HEK293 (cell line): ENCODE measurements around the gene LNP1.
A peak's percentile ranks its signal among the peaks of the same experiment; 100 is the strongest.

Source experiments
- BCL11B ChIP-seq: fragments of 450-650 bp; formaldehyde crosslinking; IDR thresholded peaks from 2 replicates; pipeline ENCODE4 v1.5.1; 2016; ENCODE audit warnings: low read depth, missing biosample characterization, missing genetic modification characterization
- FEZF1 ChIP-seq: fragments of 450-650 bp; formaldehyde crosslinking; IDR thresholded peaks from 2 replicates; pipeline ENCODE4 v1.5.1; 2016; ENCODE audit warnings: missing biosample characterization, missing genetic modification characterization
- KLF1 ChIP-seq: fragments of 450-650 bp; formaldehyde crosslinking; IDR thresholded peaks from 2 replicates; pipeline ENCODE4 v1.5.1; 2016; ENCODE audit warnings: missing biosample characterization, missing genetic modification characterization
- KLF16 ChIP-seq: fragments of 450-650 bp; formaldehyde crosslinking; IDR thresholded peaks from 2 replicates; pipeline ENCODE4 v1.5.1; 2017; ENCODE audit warnings: missing biosample characterization, missing genetic modification characterization
- KLF7 ChIP-seq: fragments of 450-650 bp; formaldehyde crosslinking; IDR thresholded peaks from 2 replicates; pipeline ENCODE4 v1.5.1; 2016; ENCODE audit warnings: missing biosample characterization, missing genetic modification characterization, borderline replicate concordance
- KLF9 ChIP-seq: fragments of 450-650 bp; formaldehyde crosslinking; IDR thresholded peaks from 2 replicates; pipeline ENCODE4 v1.5.1; 2016; ENCODE audit warnings: missing biosample characterization, missing genetic modification characterization, low read depth
- SCRT2 ChIP-seq: fragments of 450-650 bp; formaldehyde crosslinking; IDR thresholded peaks from 2 replicates; pipeline ENCODE4 v1.5.1; 2016; ENCODE audit warnings: missing biosample characterization, missing genetic modification characterization
- SETDB1 ChIP-seq: IDR thresholded peaks from one replicate; pipeline ENCODE4 v1.6.1; 2017; ENCODE audit warnings: mild to moderate bottlenecking, low read length, moderate library complexity, mixed read lengths; ENCODE audit not compliant: insufficient read length
- SP3 ChIP-seq: fragments of 450-650 bp; formaldehyde crosslinking; IDR thresholded peaks from 2 replicates; pipeline ENCODE4 v1.5.1; 2016; ENCODE audit warnings: missing biosample characterization, missing genetic modification characterization
- SP7 ChIP-seq: fragments of 450-650 bp; formaldehyde crosslinking; IDR thresholded peaks from 2 replicates; pipeline ENCODE4 v1.5.1; 2016; ENCODE audit warnings: missing biosample characterization, missing genetic modification characterization
- ZBTB17 ChIP-seq: fragments of 450-650 bp; formaldehyde crosslinking; IDR thresholded peaks from 2 replicates; pipeline ENCODE4 v1.5.1; 2016; ENCODE audit warnings: missing biosample characterization, missing genetic modification characterization
- ZNF10 ChIP-seq: fragments of 450-650 bp; formaldehyde crosslinking; IDR thresholded peaks from 2 replicates; pipeline ENCODE4 v1.5.1; 2017; ENCODE audit warnings: missing biosample characterization, missing genetic modification characterization
- ZNF146 ChIP-seq: fragments of 450-650 bp; formaldehyde crosslinking; IDR thresholded peaks from 2 replicates; pipeline ENCODE4 v1.5.1; 2016; ENCODE audit warnings: missing biosample characterization, missing genetic modification characterization
- ZNF174 ChIP-seq: fragments of 450-650 bp; formaldehyde crosslinking; IDR thresholded peaks from 2 replicates; pipeline ENCODE4 v1.5.0; 2017; ENCODE audit warnings: missing biosample characterization, mild to moderate bottlenecking, missing genetic modification characterization
- ZNF19 ChIP-seq: fragments of 450-650 bp; formaldehyde crosslinking; IDR thresholded peaks from 2 replicates; pipeline ENCODE4; 2016; ENCODE audit warnings: missing biosample characterization, missing genetic modification characterization, low read depth
- ZNF266 ChIP-seq: fragments of 450-650 bp; formaldehyde crosslinking; IDR thresholded peaks from 2 replicates; pipeline ENCODE4 v1.5.1; 2016; ENCODE audit warnings: missing biosample characterization, missing genetic modification characterization, low read depth
- ZNF335 ChIP-seq: fragments of 450-650 bp; formaldehyde crosslinking; conservative IDR thresholded peaks from 2 replicates; pipeline ENCODE4 v1.5.1; 2016; ENCODE audit warnings: missing biosample characterization, missing genetic modification characterization
- ZNF341 ChIP-seq: fragments of 450-650 bp; formaldehyde crosslinking; IDR thresholded peaks from 2 replicates; pipeline ENCODE4; 2016; ENCODE audit warnings: low read depth, missing biosample characterization, missing genetic modification characterization
- ZNF366 ChIP-seq: fragments of 450-650 bp; formaldehyde crosslinking; conservative IDR thresholded peaks from 2 replicates; pipeline ENCODE4 v1.5.1; 2016; ENCODE audit warnings: missing biosample characterization, missing genetic modification characterization
- ZNF449 ChIP-seq: fragments of 450-650 bp; formaldehyde crosslinking; IDR thresholded peaks from 2 replicates; pipeline ENCODE4 v1.5.1; 2017; ENCODE audit warnings: missing biosample characterization, mild to moderate bottlenecking, missing genetic modification characterization, moderate library complexity
- ZNF501 ChIP-seq: fragments of 450-650 bp; formaldehyde crosslinking; IDR thresholded peaks from 2 replicates; pipeline ENCODE4 v1.5.1; 2016; ENCODE audit warnings: missing biosample characterization, missing genetic modification characterization
- ZNF629 ChIP-seq: fragments of 450-650 bp; formaldehyde crosslinking; IDR thresholded peaks from 2 replicates; pipeline ENCODE4 v1.5.1; 2017; ENCODE audit warnings: missing biosample characterization, missing genetic modification characterization
- ZNF660 ChIP-seq: fragments of 450-650 bp; IDR thresholded peaks from 2 replicates; pipeline ENCODE4 v1.5.1; 2018; ENCODE audit warnings: missing biosample characterization, mild to moderate bottlenecking, missing genetic modification characterization
- ZNF768 ChIP-seq: fragments of 450-650 bp; formaldehyde crosslinking; IDR thresholded peaks from 2 replicates; pipeline ENCODE4 v1.5.1; 2018; ENCODE audit warnings: missing biosample characterization, mild to moderate bottlenecking, missing genetic modification characterization
- ZXDB ChIP-seq: fragments of 450-650 bp; formaldehyde crosslinking; IDR thresholded peaks from 2 replicates; pipeline ENCODE4 v1.5.1; 2016; ENCODE audit warnings: missing biosample characterization, missing genetic modification characterization
- TF ChIP-seq, protein P1 (sequence below): fragments of 450-650 bp; formaldehyde crosslinking; optimal IDR thresholded peaks from 2 replicates; pipeline ENCODE3; 2016; ENCODE audit warnings: missing biosample characterization, mild to moderate bottlenecking, missing genetic modification characterization
- TF ChIP-seq, protein P2 (sequence below): fragments of 450-650 bp; IDR thresholded peaks from 2 replicates; pipeline ENCODE4 v1.5.1; 2018; ENCODE audit warnings: missing biosample characterization, missing genetic modification characterization
- TF ChIP-seq, protein P3 (sequence below): fragments of 450-650 bp; formaldehyde crosslinking; IDR thresholded peaks from 2 replicates; pipeline ENCODE4; 2016; ENCODE audit warnings: missing biosample characterization, missing genetic modification characterization
- TF ChIP-seq, protein P4 (sequence below): fragments of 450-650 bp; formaldehyde crosslinking; IDR thresholded peaks from 2 replicates; pipeline ENCODE4 v1.5.1; 2016; ENCODE audit warnings: missing biosample characterization, missing genetic modification characterization
- TF ChIP-seq, protein P5 (sequence below): fragments of 450-650 bp; formaldehyde crosslinking; IDR thresholded peaks from 2 replicates; pipeline ENCODE4 v1.5.1; 2016; ENCODE audit warnings: missing biosample characterization, missing genetic modification characterization

Gene LNP1

DNA sequence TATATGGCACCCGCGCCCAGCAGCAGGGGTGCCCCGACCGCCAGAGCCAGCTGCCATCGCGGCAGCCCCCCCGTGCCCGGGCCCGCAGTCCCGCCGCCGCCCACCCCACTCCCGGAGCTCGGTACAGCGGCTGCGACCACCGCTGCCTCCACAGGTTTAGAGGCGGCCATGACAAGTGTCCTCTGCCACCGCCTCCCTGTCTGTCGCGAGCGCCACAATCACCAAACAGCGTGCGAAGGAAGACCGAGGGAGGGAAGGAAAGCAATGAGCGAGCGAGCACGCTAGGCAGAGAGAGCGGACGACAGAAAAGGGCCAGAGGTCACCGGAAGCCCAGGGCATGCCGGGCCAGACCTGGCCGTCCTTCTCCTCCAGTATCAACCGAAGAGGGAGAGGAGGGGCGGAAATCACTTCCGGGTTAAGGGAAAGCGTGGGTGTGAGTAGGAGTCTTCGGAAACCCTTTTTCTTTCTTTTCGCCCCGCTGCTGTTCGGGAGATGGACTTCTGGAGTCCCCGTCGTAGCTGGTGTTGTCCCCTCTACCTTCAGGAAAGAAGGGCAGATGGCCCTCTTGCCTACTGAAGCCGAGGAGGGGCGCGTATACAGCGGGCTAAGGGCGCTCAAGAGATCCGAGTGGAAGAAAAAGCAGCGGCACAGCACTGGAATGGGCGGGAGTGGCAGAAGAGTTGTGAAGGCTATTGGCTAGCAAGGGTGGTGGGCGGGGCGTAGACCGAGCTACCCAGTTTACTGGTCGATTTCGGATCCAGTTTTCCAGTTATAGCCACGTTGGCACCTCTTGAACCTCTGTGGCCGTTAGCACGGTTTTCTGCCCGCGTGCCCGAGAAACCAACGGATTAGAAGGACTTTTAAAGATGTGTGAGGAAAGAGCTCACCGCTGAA lies at the start of gene LNP1, which contains the start of gene TOMM70 (continued):
- TF ChIP-seq, protein P1, sequence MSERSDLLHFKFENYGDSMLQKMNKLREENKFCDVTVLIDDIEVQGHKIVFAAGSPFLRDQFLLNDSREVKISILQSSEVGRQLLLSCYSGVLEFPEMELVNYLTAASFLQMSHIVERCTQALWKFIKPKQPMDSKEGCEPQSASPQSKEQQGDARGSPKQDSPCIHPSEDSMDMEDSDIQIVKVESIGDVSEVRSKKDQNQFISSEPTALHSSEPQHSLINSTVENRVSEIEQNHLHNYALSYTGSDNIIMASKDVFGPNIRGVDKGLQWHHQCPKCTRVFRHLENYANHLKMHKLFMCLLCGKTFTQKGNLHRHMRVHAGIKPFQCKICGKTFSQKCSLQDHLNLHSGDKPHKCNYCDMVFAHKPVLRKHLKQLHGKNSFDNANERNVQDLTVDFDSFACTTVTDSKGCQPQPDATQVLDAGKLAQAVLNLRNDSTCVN (tag by site-specific recombination), result peak; percentile 49
- TF ChIP-seq ZNF660 (tag by site-specific recombination), result peak; percentile 43
- peak; percentile 82 for TF ChIP-seq KLF7 (tag by site-specific recombination)
- TF ChIP-seq ZNF19, result no peak
- TF ChIP-seq KLF16 (tag by site-specific recombination), result peak; percentile 83
- peak; percentile 93 for TF ChIP-seq KLF9
- TF ChIP-seq SP3, result peak; percentile 76
- no peak for TF ChIP-seq ZNF174 (tag by site-specific recombination)
- no peak for TF ChIP-seq ZNF266 (tag by site-specific recombination)
- TF ChIP-seq, protein P2, sequence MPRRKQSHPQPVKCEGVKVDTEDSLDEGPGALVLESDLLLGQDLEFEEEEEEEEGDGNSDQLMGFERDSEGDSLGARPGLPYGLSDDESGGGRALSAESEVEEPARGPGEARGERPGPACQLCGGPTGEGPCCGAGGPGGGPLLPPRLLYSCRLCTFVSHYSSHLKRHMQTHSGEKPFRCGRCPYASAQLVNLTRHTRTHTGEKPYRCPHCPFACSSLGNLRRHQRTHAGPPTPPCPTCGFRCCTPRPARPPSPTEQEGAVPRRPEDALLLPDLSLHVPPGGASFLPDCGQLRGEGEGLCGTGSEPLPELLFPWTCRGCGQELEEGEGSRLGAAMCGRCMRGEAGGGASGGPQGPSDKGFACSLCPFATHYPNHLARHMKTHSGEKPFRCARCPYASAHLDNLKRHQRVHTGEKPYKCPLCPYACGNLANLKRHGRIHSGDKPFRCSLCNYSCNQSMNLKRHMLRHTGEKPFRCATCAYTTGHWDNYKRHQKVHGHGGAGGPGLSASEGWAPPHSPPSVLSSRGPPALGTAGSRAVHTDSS, result peak; percentile 72
- TF ChIP-seq, protein P3, sequence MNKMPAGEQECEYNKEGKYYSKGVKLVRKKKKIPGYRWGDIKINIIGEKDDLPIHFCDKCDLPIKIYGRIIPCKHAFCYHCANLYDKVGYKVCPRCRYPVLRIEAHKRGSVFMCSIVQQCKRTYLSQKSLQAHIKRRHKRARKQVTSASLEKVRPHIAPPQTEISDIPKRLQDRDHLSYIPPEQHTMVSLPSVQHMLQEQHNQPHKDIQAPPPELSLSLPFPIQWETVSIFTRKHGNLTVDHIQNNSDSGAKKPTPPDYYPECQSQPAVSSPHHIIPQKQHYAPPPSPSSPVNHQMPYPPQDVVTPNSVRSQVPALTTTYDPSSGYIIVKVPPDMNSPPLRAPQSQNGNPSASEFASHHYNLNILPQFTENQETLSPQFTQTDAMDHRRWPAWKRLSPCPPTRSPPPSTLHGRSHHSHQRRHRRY (tag by site-specific recombination), result no peak
- peak; percentile 91 for TF ChIP-seq ZNF335 (tag by site-specific recombination)
- TF ChIP-seq, protein P4, sequence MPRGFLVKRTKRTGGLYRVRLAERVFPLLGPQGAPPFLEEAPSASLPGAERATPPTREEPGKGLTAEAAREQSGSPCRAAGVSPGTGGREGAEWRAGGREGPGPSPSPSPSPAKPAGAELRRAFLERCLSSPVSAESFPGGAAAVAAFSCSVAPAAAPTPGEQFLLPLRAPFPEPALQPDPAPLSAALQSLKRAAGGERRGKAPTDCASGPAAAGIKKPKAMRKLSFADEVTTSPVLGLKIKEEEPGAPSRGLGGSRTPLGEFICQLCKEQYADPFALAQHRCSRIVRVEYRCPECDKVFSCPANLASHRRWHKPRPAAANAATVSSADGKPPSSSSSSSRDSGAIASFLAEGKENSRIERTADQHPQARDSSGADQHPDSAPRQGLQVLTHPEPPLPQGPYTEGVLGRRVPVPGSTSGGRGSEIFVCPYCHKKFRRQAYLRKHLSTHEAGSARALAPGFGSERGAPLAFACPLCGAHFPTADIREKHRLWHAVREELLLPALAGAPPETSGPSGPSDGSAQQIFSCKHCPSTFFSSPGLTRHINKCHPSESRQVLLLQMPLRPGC (tag by site-specific recombination), result 0 out of 2 replicates have a peak, but pooled peaks have one; percentile 18
- TF ChIP-seq ZNF629, result peak; percentile 8; the same call in 1 of the 2 replicates
- no peak for TF ChIP-seq ZNF10 (tag by site-specific recombination)
- TF ChIP-seq SETDB1, result peak; percentile 69
- TF ChIP-seq BCL11B (tag by site-specific recombination), result peak; percentile 93
- TF ChIP-seq ZXDB, result peak; percentile 84
- TF ChIP-seq KLF1, result peak; percentile 79
- no peak for TF ChIP-seq ZNF449 (tag by site-specific recombination)
- peak; percentile 94 for TF ChIP-seq ZBTB17
- peak; percentile 82 for TF ChIP-seq ZNF341 (tag by site-specific recombination)
- no peak for TF ChIP-seq ZNF501
- TF ChIP-seq FEZF1, result peak; percentile 39; the same call in 1 of the 2 replicates
- TF ChIP-seq ZNF768 (tag by site-specific recombination), result no peak; the same call in 1 of the 2 replicates
- TF ChIP-seq ZNF366 (tag by site-specific recombination), result peak; percentile 92
- TF ChIP-seq, protein P5, sequence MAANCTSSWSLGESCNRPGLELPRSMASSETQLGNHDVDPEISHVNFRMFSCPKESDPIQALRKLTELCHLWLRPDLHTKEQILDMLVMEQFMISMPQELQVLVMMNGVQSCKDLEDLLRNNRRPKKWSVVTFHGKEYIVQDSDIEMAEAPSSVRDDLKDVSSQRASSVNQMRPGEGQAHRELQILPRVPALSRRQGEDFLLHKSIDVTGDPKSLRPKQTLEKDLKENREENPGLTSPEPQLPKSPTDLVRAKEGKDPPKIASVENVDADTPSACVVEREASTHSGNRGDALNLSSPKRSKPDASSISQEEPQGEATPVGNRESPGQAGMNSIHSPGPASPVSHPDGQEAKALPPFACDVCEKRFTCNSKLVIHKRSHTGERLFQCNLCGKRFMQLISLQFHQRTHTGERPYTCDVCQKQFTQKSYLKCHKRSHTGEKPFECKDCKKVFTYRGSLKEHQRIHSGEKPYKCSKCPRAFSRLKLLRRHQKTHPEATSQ, result no peak
- TF ChIP-seq SCRT2 (tag by site-specific recombination), result peak; percentile 93
- peak; percentile 56; the same call in 1 of the 2 replicates for TF ChIP-seq SP7 (tag by site-specific recombination)
- no peak for TF ChIP-seq ZNF146 (tag by site-specific recombination)
